HepG2 (cell line): ENCODE results near the gene SPECC1L.

ENCODE experiments used
- TF ChIP-seq, protein P1 (sequence below): IDR thresholded peaks from 2 replicates; pipeline ENCODE4 v1.6.1; 2016; ENCODE audit warnings: low read depth
- TF ChIP-seq, protein P2 (sequence below): sonication (generic); formaldehyde crosslinking; IDR thresholded peaks from 2 replicates; pipeline ENCODE4 v1.5.0; 2020; ENCODE audit warnings: mild to moderate bottlenecking, missing genetic modification reagents, moderate library complexity

DNA sequence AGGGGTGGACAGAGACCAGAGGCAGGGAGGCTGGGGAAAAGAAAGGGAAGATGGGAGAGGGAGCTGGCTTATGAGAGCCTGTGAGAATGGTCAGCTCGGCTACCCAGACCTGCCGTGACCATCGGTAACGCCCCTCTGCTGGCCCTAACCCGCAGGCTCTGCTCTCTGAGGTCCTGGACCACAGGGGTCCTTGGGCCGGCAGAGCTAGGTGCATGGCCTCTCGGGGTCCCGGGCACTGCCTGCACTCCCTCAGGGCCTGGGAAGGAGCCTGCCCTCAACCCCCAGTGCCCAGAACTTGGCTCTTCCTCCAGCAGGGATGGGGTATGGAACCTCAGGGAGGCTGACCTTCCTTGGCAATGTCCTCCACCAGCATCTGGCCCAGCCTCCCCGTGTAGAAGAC lies 38.9 kb upstream of the SPECC1L start:
- TF ChIP-seq, protein P1, sequence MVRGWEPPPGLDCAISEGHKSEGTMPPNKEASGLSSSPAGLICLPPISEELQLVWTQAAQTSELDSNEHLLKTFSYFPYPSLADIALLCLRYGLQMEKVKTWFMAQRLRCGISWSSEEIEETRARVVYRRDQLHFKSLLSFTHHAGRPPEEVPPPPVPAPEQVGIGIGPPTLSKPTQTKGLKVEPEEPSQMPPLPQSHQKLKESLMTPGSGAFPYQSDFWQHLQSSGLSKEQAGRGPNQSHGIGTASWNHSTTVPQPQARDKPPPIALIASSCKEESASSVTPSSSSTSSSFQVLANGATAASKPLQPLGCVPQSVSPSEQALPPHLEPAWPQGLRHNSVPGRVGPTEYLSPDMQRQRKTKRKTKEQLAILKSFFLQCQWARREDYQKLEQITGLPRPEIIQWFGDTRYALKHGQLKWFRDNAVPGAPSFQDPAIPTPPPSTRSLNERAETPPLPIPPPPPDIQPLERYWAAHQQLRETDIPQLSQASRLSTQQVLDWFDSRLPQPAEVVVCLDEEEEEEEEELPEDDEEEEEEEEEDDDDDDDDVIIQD (CRISPR knock-in tag) = no peak
- TF ChIP-seq, protein P2, sequence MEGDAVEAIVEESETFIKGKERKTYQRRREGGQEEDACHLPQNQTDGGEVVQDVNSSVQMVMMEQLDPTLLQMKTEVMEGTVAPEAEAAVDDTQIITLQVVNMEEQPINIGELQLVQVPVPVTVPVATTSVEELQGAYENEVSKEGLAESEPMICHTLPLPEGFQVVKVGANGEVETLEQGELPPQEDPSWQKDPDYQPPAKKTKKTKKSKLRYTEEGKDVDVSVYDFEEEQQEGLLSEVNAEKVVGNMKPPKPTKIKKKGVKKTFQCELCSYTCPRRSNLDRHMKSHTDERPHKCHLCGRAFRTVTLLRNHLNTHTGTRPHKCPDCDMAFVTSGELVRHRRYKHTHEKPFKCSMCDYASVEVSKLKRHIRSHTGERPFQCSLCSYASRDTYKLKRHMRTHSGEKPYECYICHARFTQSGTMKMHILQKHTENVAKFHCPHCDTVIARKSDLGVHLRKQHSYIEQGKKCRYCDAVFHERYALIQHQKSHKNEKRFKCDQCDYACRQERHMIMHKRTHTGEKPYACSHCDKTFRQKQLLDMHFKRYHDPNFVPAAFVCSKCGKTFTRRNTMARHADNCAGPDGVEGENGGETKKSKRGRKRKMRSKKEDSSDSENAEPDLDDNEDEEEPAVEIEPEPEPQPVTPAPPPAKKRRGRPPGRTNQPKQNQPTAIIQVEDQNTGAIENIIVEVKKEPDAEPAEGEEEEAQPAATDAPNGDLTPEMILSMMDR (CRISPR knock-in tag) = no peak
